GM19468 (cell line): ENCODE results near the gene ZMYND12.

Experiments
- ATAC-seq: cut with Tn5 transposase; IDR thresholded peaks from one replicate; pipeline ENCODE4 v1.9.1; 2021; ENCODE audit warnings: mild to moderate bottlenecking, moderate library complexity, moderate number of reproducible peaks; ENCODE audit not compliant: unreplicated experiment; ENCODE audit errors: extremely low read depth

The ZMYND12 gene

GRCh38 chr1:42449256-42449655 is 6.6 kb downstream of the ZMYND12 start:
- no peak for ATAC-seq

- ATAC-seq, result no peak
Observed at GRCh38 chr1:42442662-42443061, 13.2 kb downstream of the ZMYND12 start.

GRCh38 chr1:42439940-42440339 is 15.9 kb downstream of the ZMYND12 start:
- no peak for ATAC-seq

- ATAC-seq, result no peak
Observed at GRCh38 chr1:42434340-42434739, 21.5 kb downstream of the ZMYND12 start.

GRCh38 chr1:42433369-42433768 is 22.5 kb downstream of the ZMYND12 start:
- no peak for ATAC-seq

GRCh38 chr1:42432714-42433113 is 23.1 kb downstream of the ZMYND12 start:
- no peak for ATAC-seq

GRCh38 chr1:42431514-42431913 is 24.3 kb downstream of the ZMYND12 start:
- no peak for ATAC-seq

- no peak for ATAC-seq
Observed at GRCh38 chr1:42430286-42431135, 25.3 kb downstream of the ZMYND12 start.

- ATAC-seq, result no peak
Observed at GRCh38 chr1:42429603-42430002, 26.2 kb downstream of the ZMYND12 start.

- no peak for ATAC-seq
Observed at GRCh38 chr1:42427240-42427639, 28.6 kb downstream of the ZMYND12 start.

GRCh38 chr1:42424201-42424600 is 31.6 kb downstream of the ZMYND12 start:
- no peak for ATAC-seq

- no peak for ATAC-seq
Observed at GRCh38 chr1:42423681-42424080, 32.1 kb downstream of the ZMYND12 start.

GRCh38 chr1:42422737-42423136 is 33.1 kb downstream of the ZMYND12 start:
- no peak for ATAC-seq

GRCh38 chr1:42420911-42421585 is 34.8 kb downstream of the ZMYND12 start:
- ATAC-seq, result no peak

- no peak for ATAC-seq
Observed at GRCh38 chr1:42420121-42420520, 35.7 kb downstream of the ZMYND12 start.

- ATAC-seq, result no peak
Observed at GRCh38 chr1:42419126-42419821, 36.5 kb downstream of the ZMYND12 start.

GRCh38 chr1:42418516-42418915 is 37.3 kb downstream of the ZMYND12 start:
- ATAC-seq, result no peak

- ATAC-seq, result no peak
Observed at GRCh38 chr1:42417166-42417565, 38.7 kb downstream of the ZMYND12 start.

GRCh38 chr1:42414551-42415496 is 41.0 kb downstream of the ZMYND12 start:
- no peak for ATAC-seq

- ATAC-seq, result no peak
Observed at GRCh38 chr1:42403880-42404400, 51.9 kb downstream of the ZMYND12 start.
